HG02970 (cell line): Measurements from ENCODE around the gene SLC6A16.

Experiments
- ATAC-seq: cut with Tn5 transposase; IDR thresholded peaks from one replicate; pipeline ENCODE4 v1.9.1; 2021; ENCODE audit warnings: mild to moderate bottlenecking, moderate library complexity, moderate number of reproducible peaks; ENCODE audit not compliant: unreplicated experiment, low FRiP score

Gene SLC6A16

GRCh38 chr19:49347191-49347590, 22.2 kb upstream of the SLC6A16 start:
- ATAC-seq: no peak

- ATAC-seq: no peak
Measured at GRCh38 chr19:49344505-49345423, 19.8 kb upstream of the SLC6A16 start.

- ATAC-seq: no peak
Measured at GRCh38 chr19:49343123-49343522, 18.1 kb upstream of the SLC6A16 start.

GRCh38 chr19:49342291-49342721, 17.3 kb upstream of the SLC6A16 start:
- ATAC-seq: no peak

- ATAC-seq: no peak
Measured at GRCh38 chr19:49340865-49341718, 16.1 kb upstream of the SLC6A16 start.

- peak; percentile 71 for ATAC-seq
Measured at GRCh38 chr19:49340069-49340864, 15.3 kb upstream of the SLC6A16 start.

GRCh38 chr19:49339301-49340068, 14.5 kb upstream of the SLC6A16 start:
- no peak for ATAC-seq

GRCh38 chr19:49338691-49339300, 13.8 kb upstream of the SLC6A16 start:
- ATAC-seq: no peak

- no peak for ATAC-seq
Measured at GRCh38 chr19:49338023-49338677, 13.2 kb upstream of the SLC6A16 start.

- ATAC-seq: no peak
Measured at GRCh38 chr19:49337267-49338022, 12.5 kb upstream of the SLC6A16 start.

- ATAC-seq: no peak
Measured at GRCh38 chr19:49336482-49337266, 11.7 kb upstream of the SLC6A16 start.

GRCh38 chr19:49335784-49336481, 10.9 kb upstream of the SLC6A16 start:
- ATAC-seq: no peak

GRCh38 chr19:49335071-49335783, 10.2 kb upstream of the SLC6A16 start, which contains the start of gene CD37:
Gene CD37, plus strand, starts transcription at chr19:49335406. Its CDS starts 135 bp downstream, at chr19:49335541.
- no peak for ATAC-seq

- no peak for ATAC-seq
Measured at GRCh38 chr19:49333811-49334288, 8.9 kb upstream of the SLC6A16 start.

- ATAC-seq: no peak
Measured at GRCh38 chr19:49333418-49333805, 8.4 kb upstream of the SLC6A16 start.
